T-helper 1 cell (primary cell): Measurements from ENCODE around the gene PES1.
"Not testable (repeated sequence)": the region's sequence is repeated elsewhere in the genome, so short reads cannot be mapped to it uniquely, and the experiment has no call there.

Experiments
- DNase-seq, 5 donors: peaks; one replicate each; pipeline ENCODE4 v3.0.0-alpha.2; 2012 to 2020

The PES1 gene

DNA sequence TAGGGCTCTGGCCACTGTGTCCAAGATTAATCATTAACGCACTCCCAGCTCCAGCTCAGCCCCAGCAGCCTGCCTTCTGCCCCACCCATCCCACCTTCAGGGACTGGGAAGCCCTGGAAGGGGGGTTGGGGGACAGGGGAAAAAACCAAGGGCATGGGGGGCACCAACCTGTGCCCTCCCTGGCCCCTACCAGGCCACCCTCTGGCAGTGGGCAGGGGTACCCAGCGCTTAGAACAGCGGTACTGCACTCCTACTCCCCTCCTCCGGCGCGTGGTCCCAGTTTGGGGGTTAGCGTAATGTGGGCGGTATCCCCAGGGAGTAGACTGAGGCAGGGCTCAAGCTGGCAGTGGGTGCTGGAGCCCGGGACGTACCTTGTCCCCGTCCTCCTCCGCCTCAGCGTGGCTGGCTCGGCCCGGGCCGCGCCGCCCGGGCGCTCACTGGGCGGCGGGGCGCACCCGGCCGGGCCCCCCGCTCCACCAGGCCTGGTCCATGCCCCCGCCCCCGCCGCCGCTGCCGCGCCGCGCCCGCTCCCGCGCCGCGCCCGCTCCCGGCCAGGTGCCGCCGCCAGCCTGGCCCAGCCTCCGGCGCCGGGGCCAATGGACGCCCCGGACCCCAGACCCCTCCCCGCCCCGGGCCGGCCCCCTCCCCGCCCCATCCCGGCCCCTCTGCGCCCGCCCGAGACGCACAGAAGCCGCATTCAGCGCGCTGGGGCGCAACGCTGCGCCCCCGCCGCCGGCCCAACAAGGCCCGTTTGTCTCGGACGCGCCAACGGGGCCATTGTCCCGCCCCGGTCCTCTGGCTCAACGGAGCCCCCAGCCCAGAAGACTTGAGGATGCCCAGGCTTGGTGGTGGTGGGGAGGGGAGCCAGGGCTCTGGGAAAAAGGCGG, 17.4 kb downstream of the PES1 start, which contains the start of gene GAL3ST1:
TSS of gene GAL3ST1 (minus strand) at position 571 of the 887 bp plus-strand sequence. CDS start 17,273 bp downstream, outside the sequence.
- DNase-seq: no peak

DNA sequence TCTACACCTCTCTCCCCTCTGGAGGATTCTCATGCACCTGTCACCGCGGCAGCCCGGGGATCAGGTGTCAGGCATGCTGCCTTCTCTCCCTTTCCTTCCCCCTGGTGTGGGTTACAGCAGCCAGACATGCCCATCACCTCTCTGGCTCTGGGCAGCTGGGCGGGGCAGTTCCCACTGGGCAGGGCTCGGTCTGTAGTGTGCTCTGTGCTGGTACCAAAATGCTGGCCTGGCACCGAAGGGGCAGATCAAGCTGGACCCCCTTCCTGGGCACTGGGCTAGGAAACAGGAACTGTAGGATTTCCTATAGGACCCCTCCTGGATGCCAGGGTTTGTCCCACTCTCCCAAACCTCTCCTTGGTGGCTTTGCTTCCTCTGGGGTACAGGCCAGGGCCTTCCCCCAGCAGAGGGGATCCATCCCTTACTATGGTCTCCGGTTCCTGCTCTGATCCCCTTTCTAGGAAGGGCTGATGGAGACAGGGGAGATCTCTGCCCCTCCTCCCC, 18.1 kb downstream of the PES1 start:
- no peak for DNase-seq

DNA sequence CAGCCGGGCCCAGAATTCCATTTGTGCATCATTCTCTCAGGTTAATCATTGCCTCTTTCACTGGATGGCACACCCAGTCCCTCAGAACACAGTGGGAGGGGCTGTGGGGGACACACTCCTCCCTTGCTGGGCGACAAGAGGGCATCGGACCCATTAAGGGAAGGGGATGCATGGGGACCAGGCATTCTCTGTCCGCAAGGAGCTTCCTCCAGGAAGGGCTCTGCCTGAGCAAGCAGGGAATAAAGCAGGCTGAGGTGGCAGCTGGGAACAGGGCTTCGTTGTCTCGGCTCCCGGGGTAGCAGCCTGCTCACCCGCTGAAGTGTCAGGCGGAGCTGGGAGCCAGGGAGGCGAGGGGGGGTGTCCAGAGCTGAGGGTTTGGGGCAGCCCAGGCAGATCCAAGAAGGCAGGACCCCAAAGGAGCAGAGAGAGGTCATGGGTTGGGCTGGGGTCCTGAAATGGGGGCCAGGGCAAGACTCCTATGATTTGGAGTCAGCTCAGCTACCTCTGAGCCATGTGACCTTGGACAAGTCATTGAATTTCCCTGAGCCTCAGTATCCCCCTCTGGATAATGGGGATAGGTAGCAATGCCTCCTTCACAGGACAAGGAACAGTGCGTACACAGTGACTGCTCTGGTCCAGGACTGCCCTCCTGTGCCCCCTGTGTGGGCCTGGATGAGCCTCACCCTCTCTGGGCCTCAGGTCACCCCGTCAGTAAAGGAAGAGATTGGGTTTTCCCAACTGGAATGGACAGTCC, 18.7 kb downstream of the PES1 start:
- DNase-seq: no peak

DNA sequence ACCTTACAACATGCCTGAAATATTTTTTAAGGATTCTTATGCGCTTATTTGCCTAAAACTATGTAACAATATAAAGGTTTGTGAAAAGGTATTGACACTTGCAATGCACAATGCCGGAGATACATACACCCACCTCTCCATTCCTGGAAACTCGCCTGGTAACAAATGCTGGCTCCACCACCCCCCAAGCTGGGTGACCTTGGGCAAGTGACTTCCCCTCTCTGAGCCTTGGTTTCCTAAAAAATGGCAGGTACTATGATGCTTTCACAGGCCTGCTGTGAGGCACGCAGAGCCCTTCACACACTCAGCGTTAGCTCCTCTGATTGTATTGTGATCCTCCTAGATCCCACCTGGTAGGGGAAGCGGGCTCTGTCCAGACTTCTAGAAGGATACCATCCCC, 19.5 kb downstream of the PES1 start:
- DNase-seq: no peak

DNA sequence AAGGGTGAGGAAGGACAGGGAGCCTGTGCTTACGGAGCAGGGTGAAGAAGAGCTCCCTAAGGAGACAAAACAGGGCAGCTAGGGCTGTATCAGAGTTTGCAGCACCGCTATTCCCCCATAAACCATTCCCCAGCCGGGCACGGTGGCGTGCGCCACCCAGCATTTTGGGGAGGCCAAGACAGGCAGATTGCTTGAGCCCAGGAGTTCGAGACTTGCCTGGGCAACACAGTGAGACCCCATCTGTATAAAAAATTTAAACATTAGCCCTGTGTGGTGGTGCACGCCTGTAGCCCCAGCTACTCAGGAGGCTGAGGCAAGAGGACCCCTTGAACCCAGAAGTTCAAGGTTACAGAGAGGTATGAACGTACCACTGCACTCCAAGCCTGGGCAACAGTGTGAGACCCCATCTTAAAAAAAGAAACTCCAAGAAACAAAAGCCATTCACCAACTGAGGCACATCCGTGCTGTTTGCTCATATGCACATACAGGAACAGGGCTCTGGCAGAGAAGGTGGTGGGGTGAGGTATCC, 22.0 kb downstream of the PES1 start:
- DNase-seq: no peak

DNA sequence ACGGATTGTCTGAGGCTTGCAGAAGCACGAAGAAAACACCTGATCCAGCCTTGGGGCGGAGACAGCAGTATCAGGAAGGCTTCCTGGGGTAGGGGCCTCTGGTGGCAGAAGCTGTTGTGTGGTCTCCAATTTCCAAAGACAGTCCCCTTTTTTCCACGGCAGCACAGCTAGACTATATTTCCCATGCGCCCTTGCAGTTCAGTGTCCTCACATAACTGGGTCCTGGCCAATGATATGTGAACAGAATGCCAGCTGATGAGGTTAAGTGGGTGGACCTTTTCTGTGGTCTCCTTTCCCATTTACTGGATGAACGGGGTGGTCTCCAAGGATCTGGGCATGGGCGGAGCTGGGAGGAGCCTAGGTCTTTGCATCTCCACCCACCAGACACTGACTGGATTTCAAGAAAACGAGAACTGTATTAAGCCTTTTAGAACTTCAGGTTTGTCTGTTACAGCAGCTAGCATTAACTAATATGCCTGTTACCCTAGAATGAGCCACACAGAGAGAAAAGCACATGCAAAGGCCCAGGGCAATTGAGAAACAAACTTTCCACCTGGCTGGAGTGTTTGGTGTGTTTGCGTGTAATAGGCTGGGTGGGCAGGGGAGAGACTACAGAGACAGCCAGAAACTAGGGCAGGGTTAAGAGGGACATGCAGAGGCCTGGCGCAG, 23.4 kb downstream of the PES1 start:
- no peak for DNase-seq

DNA sequence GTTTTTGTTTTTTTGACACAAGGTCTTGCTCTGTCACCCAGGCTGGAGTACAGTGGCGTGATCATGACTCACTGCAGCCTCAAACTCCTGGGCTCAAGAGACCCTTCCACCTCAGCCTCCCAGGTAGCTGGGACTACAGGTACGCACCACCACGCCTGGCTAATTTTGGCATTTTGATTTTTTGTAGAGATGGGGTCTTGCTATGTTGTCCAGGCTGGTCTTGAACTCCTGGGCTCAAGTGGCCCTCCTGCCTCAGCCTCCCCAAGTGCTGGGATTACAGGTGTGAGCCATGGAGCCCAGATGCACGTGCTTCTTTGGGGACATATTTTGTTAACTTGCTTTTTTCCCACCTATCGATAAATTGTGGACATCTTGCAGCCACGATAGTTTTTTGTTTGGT, 24.4 kb downstream of the PES1 start:
- not testable (repeated sequence) for DNase-seq

DNA sequence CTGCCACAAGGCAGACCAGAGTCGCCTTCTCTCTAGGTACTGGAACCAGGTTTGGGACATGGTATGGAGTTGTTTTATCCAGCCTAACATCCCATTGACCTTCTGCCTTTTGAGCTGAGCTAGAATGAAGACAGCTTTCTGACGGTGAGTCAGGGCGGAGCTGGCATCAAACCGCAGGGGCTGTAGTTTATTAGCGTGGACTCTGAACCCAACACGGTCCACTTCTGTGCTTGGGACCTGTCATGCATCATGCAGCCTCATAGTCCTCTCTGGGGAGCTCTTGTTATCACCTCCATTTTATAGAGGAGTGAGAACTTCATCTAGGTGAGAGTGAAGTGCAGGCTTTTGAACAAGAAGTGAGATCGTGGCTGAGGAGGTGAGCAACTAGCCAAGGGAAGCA, 25.6 kb downstream of the PES1 start:
- DNase-seq: no peak

DNA sequence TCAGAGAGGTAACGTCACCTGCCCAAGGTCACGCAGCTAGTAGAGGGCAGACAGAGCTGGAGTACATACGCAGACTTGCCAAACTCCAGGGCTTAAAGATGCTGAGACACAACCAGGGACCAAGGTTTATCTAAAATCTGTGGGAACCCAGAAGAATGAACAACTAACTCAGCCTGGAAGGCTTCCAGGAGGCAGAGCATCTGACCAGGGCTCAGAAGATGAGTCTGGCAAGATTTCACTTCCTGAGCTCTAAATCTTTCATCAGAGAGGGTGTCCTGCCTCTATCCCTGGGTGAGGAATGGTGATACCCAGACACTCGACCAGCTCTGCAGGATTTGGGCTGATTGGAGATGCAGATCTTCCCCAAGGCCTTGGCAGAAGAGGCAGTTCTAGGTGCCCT, 26.4 kb downstream of the PES1 start:
- DNase-seq: no peak

DNA sequence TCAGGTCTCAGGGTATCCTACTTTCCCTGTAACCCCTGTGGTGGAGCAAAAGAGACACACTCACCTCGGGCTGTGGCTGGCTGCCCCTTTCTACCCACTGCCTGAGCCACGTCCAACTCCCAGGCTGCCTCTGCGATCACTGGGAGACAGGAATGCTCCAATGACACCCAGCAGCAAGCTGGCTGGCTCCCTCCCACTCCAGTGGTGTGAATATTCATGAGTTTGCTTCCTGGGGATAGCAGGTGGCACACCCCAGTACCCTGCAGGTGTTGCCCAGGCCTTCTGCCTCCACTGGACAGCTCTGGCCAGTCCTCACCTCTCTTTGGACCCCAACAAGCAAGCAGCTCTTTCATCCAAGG, 27.0 kb downstream of the PES1 start:
- DNase-seq: no peak

DNA sequence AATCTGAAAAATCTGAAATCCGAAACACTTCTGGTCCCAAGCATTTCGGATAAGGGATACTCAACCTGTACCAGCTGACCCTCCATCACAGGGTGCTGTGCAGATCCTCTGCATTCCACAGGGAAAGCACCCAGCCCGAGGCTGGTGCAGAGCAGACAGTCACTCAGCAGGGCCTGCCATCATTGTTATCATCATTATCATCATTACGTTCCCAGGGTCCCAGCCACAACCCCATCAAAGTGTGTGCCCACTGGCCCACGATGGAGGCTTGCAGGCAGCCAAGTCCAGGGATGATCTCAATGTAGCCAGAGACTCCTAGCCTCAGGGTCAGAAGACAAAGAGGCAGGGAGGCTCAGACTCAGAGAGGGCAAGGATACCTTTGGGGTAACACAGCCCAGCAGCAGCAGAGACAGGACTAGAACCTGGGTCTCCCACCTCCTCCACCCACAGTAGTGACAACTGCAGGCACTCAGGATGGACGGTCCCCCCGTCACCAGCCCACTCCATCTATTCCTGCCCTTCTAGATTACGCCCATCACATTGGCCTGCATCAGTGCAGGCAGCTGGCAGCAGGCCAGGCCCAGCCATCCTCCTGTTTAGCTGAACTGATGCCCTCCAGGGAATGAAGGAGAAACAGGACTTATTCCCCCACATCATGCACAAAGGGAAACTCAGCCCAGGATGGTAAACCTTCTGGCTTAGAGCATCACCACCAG, 27.5 kb downstream of the PES1 start:
- no peak for DNase-seq

DNA sequence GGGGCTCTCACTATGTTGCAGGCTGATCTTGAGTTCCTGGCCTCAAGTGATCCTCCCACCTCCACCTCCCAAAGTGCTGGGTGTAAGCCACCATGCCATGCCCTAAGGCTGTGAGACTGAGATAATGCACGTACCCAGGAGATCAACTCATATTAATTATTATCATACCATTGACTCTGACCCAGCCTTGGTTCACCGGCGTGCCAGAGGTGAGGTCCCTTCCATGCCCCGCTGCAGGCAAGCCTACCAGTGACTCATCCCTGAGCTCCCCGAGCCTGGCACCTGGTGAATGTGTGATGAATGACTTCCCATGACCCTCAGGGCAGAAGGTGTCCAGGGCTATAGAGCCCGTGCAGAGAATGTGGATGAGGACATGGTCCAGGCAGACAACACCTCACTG, 29.3 kb downstream of the PES1 start:
- DNase-seq: no peak

DNA sequence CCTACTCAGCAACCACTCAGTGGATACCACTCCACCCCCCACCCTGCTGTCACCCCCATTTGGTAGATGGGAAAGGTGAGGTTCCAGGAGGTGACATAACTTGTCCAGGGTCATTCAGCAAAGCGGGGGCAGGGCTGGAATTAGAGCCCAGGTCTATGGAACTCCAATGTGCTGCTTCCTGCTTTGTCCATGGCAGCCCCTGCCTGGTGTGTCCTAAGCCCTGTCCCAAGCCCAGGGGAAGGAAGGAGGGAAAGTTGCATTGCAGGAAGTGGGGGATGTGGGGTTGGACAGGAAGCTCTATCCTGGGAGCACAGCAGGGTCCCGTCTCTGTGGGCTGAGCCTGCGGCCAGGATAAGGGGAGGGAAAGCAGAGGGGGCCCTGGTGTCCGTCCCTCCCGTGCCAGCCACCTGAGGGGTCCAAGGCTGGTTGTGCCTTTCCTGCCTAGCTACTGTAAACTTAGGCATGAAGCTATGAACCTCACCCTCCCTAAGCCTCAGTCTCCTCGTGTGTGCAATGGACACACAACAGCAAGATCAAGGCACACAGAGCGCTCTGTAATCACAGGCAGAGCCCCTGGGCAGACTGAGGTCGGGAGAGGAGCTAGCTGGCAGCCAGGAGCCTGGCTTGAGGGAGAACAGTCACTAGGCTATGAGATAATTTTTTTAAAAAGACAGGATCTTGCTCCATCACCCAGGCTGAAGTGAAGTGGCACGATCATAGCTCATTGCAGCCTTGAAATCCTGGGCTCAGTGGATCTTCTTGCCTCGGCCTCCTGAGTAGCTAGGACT, 30.1 kb downstream of the PES1 start:
- no peak for DNase-seq

DNA sequence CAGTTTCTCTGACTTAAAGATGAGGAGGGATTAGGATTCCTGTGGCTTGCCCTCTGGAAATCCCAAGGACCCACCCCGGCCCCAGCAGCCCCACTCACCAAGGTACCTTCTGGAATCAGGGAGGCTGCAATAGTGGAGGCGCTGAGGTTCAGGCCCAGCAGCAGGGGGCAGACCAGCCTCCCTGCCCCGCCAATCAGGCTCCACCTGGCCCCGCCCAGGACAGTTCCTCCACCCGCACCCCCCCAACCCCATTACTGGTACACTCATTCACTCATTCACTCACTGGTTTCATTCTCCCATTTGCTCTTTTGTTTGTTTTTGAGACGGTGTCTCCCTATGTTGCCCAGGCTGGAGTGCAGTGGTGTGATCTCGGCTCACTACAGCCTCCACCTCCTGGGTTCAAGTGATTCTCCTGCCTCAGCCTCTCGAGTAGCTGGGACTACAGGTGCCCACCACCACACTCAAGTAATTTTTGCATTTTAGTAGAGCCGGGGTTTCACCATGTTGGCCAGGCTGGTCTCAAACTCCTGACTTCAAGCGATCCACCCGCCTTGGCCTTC, 31.0 kb downstream of the PES1 start:
- DNase-seq: not testable (repeated sequence)

DNA sequence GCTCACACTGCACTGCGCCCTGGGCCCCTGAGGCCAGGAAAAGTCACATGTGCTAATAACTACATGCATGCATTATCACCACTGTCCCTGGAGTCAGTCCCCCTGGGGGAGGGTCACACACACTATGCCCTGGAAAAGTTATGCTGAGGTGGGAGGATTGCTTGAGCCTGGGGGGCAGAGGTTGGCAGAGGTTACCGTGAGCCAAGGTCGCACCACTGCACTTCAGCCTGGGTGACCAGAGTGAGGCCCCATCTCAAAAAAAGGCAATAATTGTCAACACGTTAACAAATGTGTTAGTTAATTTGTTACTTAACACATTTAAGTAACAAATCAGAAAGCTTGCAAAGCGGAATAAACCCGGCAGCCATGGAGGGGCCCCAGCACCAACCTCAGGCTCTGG, 31.8 kb downstream of the PES1 start:
- DNase-seq: no peak

DNA sequence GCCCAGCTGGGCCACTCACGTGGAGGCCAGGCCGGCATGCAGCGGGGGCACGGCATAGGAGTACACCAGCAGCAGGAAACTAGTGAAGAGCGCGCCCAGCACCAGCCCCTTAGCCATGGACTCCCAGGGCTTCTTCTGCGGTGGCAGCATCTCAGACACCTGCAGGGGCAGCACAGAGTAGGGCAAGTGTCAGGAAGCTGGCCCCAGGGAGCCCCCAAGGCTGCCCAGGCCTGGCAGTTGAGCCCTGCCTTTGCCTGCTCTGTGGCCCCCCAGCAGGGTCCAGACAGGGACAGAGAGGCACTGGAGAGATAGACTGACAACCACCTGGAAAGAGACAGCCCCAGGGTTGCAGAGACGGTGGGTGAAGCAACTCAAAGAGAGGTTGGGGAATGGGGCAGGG, 34.5 kb downstream of the PES1 start:
- DNase-seq: no peak

DNA sequence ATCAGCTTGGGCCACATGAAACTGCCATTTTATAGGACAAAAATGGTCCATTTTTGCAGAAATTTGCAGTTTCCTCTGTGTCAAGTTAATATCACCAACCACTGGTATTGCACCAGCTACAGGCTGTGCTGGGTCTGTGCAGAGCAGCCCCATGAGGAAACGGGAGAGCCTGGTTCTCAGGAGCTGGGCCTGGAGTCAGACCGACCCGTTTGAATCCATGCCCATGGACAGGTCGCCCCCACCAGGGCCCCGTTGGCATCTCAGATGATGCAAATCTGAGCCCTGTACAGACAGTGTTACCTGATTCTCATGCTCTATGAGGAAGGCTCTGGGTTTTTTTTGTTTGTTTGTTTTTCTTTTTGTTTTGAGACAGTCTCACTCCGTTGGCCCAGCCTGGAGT, 35.3 kb downstream of the PES1 start:
- DNase-seq: no peak

DNA sequence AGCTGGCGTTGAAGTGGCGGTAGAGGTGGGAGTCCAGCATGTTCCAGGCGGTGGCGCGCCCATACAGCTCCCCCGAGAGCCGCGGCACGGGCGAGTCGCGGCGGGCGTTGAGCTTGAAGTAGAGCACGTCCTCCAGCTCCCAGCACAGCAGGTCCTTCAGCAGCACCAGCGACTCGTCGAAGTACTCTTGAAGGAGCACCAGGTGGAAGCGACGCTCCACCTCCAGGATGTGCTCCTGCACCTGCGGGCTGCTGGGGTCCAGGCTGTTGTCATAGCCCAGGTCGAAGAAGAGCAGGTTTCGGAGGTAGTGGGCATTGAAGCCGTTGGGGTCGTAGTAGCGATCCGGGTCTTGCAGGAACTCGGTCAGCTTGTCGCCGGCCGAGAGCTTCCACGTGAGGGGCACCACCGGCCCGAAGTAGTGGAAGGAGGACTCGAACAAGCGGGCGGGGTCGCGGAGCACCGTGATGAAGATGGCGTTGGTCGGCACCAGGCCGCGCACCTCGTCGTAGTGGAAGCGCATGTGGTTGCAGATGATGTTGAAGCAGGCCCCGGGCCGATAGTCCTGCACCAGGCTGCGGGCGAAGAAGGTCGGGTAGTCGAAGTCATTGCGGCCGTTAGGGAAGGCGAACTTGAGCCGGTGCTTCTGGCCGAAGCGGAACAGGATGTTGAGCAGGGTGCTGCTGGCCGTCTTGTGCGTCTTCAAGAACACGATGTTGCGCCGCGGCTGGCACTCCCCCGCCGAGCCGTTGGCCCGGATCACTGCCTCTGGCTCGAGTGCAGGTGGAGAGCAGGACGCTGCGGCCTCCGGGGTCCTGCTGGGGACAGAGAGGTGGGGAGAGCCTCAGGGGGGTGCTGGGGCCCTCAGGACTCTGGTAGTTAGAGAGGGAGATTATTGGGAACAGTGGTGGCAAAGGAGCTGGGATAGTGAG, 36.2 kb downstream of the PES1 start:
- DNase-seq: no peak

DNA sequence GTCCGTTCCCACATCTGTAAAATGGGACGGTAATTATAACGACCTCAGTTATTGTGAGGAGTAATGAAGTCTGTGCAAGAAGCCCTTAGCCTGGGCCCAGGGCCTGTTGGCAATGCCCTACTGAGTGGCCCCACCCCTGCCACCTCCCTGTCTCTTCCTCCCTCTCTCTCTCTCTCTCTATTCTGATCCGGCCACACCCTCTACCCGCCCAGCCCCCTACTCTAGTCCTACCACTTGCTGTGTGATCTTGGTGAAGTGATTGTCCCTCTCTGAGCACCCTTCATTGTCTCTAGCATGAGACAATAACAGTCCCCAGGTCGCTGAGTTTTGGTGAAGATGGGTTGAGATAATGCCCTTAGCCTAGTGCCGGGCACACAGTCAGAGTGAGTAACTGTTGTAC, 37.7 kb downstream of the PES1 start:
- no peak for DNase-seq

DNA sequence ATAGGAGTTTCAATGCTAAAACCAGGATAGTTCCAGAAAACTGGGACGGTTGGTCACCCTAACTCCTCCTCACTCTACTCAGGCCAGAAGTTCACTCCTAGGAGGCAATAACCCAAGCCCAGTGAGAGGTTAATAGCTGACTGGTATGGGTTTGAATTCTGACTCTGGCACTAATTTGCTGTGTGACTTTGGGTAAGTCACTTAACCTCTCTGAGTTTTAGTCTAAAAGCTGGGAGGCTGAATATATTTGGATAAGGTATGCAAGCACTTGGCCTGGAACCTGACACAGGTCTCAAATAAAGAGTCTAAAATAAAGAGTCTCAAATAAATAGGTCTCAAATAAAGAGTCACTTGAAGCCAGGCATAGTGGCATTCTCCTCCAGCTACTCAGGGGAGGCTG, 39.0 kb downstream of the PES1 start:
- no peak for DNase-seq
